Thoracic aorta (tissue), 2 donors: ENCODE data around the gene THAP7. TPM values are rescaled to one million over a fixed set of nuclear protein-coding genes. Genes with fewer than 3 reads are reported as not detected.

Experiments
- ATAC-seq: fragments of 150-250 bp; one replicate; pipeline ENCODE4 v1.8.0; 2017; ENCODE audit warnings: low read depth; ENCODE audit not compliant: insufficient number of reproducible peaks, low FRiP score
- DNase-seq: peaks from one replicate; pipeline ENCODE4 v3.0.0-alpha.2; 2020; ENCODE audit warnings: low spot score
- H3K27ac ChIP-seq, 2 donors: fragments of 200-600 bp; sonication (generic); 1 replicate in 1 of 2; 2 replicates in 1 of 2; pipeline ENCODE4 v1.5.1; 2016; ENCODE audit warnings: mild to moderate bottlenecking in 2 of 2, moderate library complexity in 2 of 2
- H3K27me3 ChIP-seq: fragments of 200-600 bp; sonication (generic); replicated peaks from 2 replicates; pipeline ENCODE4 v1.6.0; 2016; ENCODE audit warnings: mild to moderate bottlenecking; ENCODE audit not compliant: insufficient read depth
- H3K36me3 ChIP-seq: fragments of 200-600 bp; sonication (generic); one replicate; pipeline ENCODE4 v1.5.1; 2016
- H3K4me1 ChIP-seq, 2 donors: fragments of 200-600 bp; sonication (generic); 1 replicate in 1 of 2; 2 replicates in 1 of 2; pipeline versions ENCODE4 v1.5.1 to v1.6.0; 2016; ENCODE audit warnings: low read depth in 2 of 2, mild to moderate bottlenecking in 1 of 2; ENCODE audit not compliant: control insufficient read depth in 1 of 2
- H3K4me3 ChIP-seq: fragments of 200-600 bp; sonication (generic); 2 replicates; pipeline ENCODE4 v1.5.1; 2016; ENCODE audit warnings: mild to moderate bottlenecking
- H3K9me3 ChIP-seq: fragments of 200-600 bp; sonication (generic); 2 replicates; pipeline ENCODE4 v1.5.1; 2016
- total RNA-seq, 2 donors: library from RNA; depleted of rRNA; stranded (reverse); fragments of >200 nt; gene quantifications; one replicate each; pipeline versions ENCODE4 v1.1.0 to v1.2.3, GENCODE V29; 2016
- TF ChIP-seq, protein P1 (sequence below): fragments of 200-600 bp; sonication (generic); IDR thresholded peaks from one replicate; pipeline ENCODE4 v1.5.1; 2019; ENCODE audit warnings: antibody characterized with exemption

THAP7 gene
- total RNA-seq, 2 donors from 2014 or later: 38.3 to 60.0 TPM

DNA sequence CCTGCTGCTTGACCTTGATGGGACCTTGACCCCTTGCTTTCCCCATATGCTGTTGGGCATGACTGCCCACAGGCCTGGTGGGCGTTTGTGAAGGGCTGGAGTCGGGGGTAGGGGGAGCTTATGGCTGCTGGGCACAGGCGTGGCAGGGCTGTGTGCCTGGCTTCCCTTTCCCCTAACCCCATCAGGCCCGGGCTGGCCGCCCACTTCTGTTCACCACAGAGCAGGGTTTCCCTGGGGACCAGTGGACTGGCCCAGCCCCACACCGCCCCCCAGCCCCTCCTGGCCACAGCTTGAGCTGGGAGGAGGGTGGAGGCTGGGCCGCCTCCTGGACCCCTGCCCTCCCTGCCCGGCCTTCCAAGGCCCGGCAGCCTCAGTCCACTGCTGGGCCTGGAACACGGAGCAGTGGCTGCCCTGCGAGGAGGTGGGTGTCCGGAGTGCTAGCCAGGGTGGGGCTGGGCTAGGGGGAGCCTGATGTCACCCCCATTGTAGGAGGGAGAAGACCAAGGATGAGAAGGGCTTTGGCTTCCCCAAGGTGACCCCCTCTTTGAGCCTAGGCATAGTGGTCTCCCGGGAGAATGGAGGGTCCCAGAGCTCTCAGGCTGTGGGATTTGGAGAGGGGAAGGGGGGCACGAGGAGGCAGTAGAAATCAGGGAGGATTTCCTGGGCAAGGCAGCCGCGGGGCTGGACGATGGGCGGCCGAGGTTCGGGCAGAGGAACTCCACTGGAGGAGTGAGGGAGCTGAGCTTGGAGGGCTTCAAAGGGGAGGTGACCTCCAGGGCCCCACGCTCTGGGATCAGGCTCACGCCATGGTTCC, 34.8 kb downstream of the THAP7 start, which contains the start of gene AIFM3:
AIFM3 (plus strand) TSS at position 373 of the 814 bp plus-strand sequence. CDS start 690 bp downstream, outside the sequence.
- ATAC-seq: no peak
- no peaks in the 10 kb centered on the region for H3K9me3 ChIP-seq
- no peak for DNase-seq
- H3K36me3 ChIP-seq: no peaks in the 10 kb centered on the region
- TF ChIP-seq, protein P1, sequence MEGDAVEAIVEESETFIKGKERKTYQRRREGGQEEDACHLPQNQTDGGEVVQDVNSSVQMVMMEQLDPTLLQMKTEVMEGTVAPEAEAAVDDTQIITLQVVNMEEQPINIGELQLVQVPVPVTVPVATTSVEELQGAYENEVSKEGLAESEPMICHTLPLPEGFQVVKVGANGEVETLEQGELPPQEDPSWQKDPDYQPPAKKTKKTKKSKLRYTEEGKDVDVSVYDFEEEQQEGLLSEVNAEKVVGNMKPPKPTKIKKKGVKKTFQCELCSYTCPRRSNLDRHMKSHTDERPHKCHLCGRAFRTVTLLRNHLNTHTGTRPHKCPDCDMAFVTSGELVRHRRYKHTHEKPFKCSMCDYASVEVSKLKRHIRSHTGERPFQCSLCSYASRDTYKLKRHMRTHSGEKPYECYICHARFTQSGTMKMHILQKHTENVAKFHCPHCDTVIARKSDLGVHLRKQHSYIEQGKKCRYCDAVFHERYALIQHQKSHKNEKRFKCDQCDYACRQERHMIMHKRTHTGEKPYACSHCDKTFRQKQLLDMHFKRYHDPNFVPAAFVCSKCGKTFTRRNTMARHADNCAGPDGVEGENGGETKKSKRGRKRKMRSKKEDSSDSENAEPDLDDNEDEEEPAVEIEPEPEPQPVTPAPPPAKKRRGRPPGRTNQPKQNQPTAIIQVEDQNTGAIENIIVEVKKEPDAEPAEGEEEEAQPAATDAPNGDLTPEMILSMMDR: no peak
- H3K27ac ChIP-seq: no peak within 1 kb of the TSS
- H3K27me3 ChIP-seq: no peaks in the 10 kb centered on the region
- H3K4me1 ChIP-seq: peaks cover 3 to 10% of the 10 kb centered on the region in 2 donors
- H3K4me3 ChIP-seq: no peak within 1 kb of the TSS

DNA sequence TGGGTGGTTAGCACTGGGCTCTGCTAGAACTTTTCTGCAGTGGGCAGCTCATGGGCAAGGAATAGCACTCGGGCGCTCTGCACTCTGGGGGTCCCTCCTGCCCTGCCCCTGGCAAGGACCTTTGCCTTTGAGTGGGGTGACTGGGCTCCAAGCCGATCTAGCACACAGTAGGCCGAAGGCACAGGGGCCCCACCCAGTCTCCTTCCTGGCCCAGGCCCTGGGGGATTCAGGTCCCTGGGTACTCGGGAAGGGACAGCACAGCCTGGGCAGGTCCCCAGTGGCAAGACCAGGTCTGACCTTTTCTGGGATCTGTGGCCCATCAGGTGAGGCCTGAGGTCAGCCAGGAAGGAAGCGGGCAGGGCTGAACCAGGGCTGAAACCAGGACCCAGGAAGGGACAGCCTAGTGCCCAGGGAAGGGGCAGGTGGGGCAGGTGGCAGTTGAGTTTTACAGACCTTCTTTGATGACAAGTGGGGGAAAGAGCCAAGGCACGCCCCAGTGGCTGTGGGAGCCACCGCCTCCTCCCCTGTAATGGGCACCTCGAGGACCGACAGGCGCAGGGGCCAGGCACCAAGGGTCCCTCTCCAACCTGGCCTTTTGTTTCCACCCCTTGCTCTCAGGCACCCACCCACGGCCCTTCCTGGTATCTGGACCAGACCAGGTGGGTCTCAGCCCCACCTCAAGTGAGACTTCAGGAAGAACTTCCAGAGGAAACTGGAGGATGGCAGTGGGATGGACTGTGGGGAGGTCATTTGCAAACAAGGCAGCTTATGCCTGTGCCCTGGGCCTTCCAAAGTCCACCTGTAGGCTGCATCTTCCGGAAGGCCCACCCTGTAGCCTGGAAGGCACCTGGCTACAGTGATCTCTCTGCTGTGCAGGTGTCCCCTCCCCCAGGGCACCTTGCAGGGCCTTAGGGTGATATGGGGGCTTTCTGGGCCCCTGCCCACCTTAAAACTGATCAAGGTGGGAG, 35.7 kb downstream of the THAP7 start:
- Histone ChIP-seq H3K4me1 (peaks cover 3 to 10% of the 10 kb centered on the region in 2 donors), H3K27me3 (no peaks in the 10 kb centered on the region), H3K27ac (no peak overlapping the region), H3K4me3 (no peak overlapping the region), H3K36me3 (no peaks in the 10 kb centered on the region), H3K9me3 (no peaks in the 10 kb centered on the region)
- TF ChIP-seq, protein P1: no peak
- ATAC-seq (no peak), DNase-seq (no peak)

DNA sequence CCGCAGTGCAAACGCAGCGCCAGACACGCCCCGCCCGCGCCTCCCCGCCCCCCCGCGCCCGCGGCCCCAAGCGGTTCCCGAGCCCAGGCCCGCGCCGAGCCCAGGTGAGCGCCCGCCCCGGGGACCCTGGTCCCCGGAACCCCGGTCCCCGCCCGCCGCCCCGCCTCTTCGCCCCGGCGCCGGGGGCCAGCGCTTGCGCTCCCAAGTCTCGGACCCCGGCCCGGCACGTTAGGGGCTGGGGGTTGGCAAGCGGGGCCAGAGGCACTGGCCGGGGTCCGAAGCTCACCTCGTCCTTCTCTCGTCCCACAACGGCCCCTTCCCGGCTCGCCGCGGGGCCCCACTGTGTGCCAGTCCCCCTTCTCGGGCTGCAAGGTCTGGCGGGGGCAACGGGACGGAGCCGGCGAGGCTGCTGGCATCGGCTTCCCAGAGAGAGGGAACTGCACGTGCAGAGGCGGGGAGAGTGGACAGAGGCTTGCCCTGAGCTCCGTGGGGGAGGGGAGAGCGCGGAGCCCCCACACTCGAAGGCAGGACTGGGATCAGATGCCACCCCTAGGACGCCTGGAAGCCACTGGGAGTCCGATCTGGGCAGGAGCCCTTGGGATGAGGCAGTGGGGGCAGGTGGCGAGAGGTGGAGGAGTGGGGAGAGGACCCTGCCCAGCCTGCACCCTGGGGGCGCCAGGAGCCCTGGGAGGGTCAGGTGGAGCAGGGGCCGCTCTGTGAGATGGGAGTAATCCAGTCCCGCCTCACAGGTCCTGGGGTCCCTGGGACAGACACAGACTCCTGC, 36.6 kb downstream of the THAP7 start:
- ATAC-seq: no peak
- H3K27ac ChIP-seq: no peak overlapping the region
- H3K36me3 ChIP-seq: no peaks in the 10 kb centered on the region
- DNase-seq: no peak
- H3K4me3 ChIP-seq: peak overlapping the region; percentile 60
- TF ChIP-seq, protein P1: no peak
- no peaks in the 10 kb centered on the region for H3K9me3 ChIP-seq
- peaks cover 3 to 10% of the 10 kb centered on the region in 2 donors for H3K4me1 ChIP-seq
- H3K27me3 ChIP-seq: no peaks in the 10 kb centered on the region

DNA sequence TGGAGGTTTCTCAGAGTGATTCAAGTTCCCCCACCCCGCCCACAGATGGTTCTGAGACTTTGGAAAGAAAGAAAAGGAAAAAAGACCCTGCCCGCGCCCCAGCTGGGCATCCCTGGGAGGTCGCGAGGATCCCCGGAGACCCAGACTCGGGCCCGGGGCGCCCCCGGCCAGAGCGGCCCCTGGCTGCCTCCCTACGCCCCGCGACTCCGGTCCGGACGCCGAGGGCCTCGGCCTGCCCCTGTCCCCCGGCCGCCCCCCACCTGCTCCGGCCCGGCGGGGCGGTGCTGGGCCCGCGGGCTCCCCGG, 37.2 kb downstream of the THAP7 start:
- Histone ChIP-seq H3K9me3 (no peaks in the 10 kb centered on the region), H3K4me3 (peak overlapping the region; percentile 45), H3K4me1 (peaks cover 3 to 10% of the 10 kb centered on the region in 2 donors), H3K36me3 (no peaks in the 10 kb centered on the region), H3K27me3 (no peaks in the 10 kb centered on the region), H3K27ac (no peak overlapping the region)
- DNase-seq (no peak), ATAC-seq (no peak)
- TF ChIP-seq, protein P1: no peak
